Smooth muscle cell (in vitro differentiated cells): ENCODE results near the gene LIMCH1. TPM values are rescaled to one million over a fixed set of nuclear protein-coding genes. Genes with fewer than 3 reads are reported as not detected.

Source experiments
- DNase-seq: peaks from one replicate; lab custom pipeline; 2025; ENCODE audit not compliant: unreplicated experiment; lab: John Stamatoyannopoulos, UW
- H2AFZ ChIP-seq: fragments of 200-600 bp; sonication (generic); 2 replicates; pipeline ENCODE4 v1.6.0; 2016; ENCODE audit warnings: antibody characterized with exemption, low read depth, mild to moderate bottlenecking
- H3F3A ChIP-seq: fragments of 200-600 bp; sonication (generic); 2 replicates; pipeline ENCODE4 v1.6.0; 2017; ENCODE audit warnings: antibody characterized with exemption, low read depth
- H3K27ac ChIP-seq: fragments of 200-600 bp; sonication (generic); 2 replicates; pipeline ENCODE4 v1.5.1; 2016; ENCODE audit warnings: low read depth, mild to moderate bottlenecking
- H3K27me3 ChIP-seq: fragments of 200-600 bp; sonication (generic); 2 replicates; pipeline ENCODE4 v1.6.1; 2016; ENCODE audit warnings: low read depth, mild to moderate bottlenecking
- H3K36me3 ChIP-seq: fragments of 200-600 bp; sonication (generic); 2 replicates; pipeline ENCODE4 v1.5.1; 2016; ENCODE audit warnings: low read depth
- H3K4me1 ChIP-seq: fragments of 200-600 bp; sonication (generic); 2 replicates; pipeline ENCODE4 v1.5.1; 2016; ENCODE audit warnings: low read depth
- H3K4me2 ChIP-seq: fragments of 200-600 bp; sonication (generic); 2 replicates; pipeline ENCODE4 v1.6.0; 2016; ENCODE audit warnings: mild to moderate bottlenecking
- H3K4me3 ChIP-seq: fragments of 200-600 bp; sonication (generic); 2 replicates; pipeline ENCODE4 v1.5.1; 2016; ENCODE audit warnings: mild to moderate bottlenecking
- H3K79me2 ChIP-seq: fragments of 200-600 bp; sonication (generic); 2 replicates; pipeline ENCODE4 v1.6.0; 2016; ENCODE audit warnings: low read depth, mild to moderate bottlenecking
- H3K9ac ChIP-seq: fragments of 200-600 bp; sonication (generic); 2 replicates; pipeline ENCODE4 v1.6.0; 2016; ENCODE audit warnings: low read depth
- H3K9me3 ChIP-seq: fragments of 200-600 bp; sonication (generic); replicated peaks from 2 replicates; pipeline ENCODE4 v1.5.1; 2016; ENCODE audit warnings: low read depth
- H4K20me1 ChIP-seq: fragments of 200-600 bp; sonication (generic); 2 replicates; pipeline ENCODE4 v1.6.0; 2016; ENCODE audit warnings: low read depth
- WGBS: methylation state at CpG from one replicate; pipeline ENCODE4 v1.1.7; 2016; ENCODE audit warnings: low lambda C conversion rate; 5-methylcytosine and 5-hydroxymethylcytosine counted together
- polyA plus RNA-seq: library from polyadenylated mRNA; unstranded; fragments of >200 nt; fragmentation: Nextera tagmentation; extraction: Ambion mirVana; gene quantifications from 2 replicates; pipeline ENCODE4 v1.2.1, GENCODE V29; 2016
- total RNA-seq: library from RNA; depleted of rRNA; stranded (reverse); fragments of >200 nt; gene quantifications from 2 replicates; pipeline ENCODE4 v1.2.3, GENCODE V29; 2014
- TF ChIP-seq, protein P1 (sequence below): fragments of 200-600 bp; sonication (generic); IDR thresholded peaks from 2 replicates; pipeline ENCODE4 v1.5.1; 2017; ENCODE audit warnings: borderline replicate concordance, mild to moderate bottlenecking, antibody characterized with exemption; ENCODE audit not compliant: insufficient read depth, poor library complexity, severe bottlenecking

Gene LIMCH1
- total and polyA plus RNA-seq, 2 experiments from 2014 or later: 2.6 to 7.6 TPM

- H2AFZ ChIP-seq: peak overlapping the region; percentile 46
- TF ChIP-seq, protein P1, sequence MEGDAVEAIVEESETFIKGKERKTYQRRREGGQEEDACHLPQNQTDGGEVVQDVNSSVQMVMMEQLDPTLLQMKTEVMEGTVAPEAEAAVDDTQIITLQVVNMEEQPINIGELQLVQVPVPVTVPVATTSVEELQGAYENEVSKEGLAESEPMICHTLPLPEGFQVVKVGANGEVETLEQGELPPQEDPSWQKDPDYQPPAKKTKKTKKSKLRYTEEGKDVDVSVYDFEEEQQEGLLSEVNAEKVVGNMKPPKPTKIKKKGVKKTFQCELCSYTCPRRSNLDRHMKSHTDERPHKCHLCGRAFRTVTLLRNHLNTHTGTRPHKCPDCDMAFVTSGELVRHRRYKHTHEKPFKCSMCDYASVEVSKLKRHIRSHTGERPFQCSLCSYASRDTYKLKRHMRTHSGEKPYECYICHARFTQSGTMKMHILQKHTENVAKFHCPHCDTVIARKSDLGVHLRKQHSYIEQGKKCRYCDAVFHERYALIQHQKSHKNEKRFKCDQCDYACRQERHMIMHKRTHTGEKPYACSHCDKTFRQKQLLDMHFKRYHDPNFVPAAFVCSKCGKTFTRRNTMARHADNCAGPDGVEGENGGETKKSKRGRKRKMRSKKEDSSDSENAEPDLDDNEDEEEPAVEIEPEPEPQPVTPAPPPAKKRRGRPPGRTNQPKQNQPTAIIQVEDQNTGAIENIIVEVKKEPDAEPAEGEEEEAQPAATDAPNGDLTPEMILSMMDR: peak; percentile 98
Observed at GRCh38 chr4:41644288-41644914, 106.4 kb downstream of the LIMCH1 start.

GRCh38 chr4:41644915-41645295 lies 106.9 kb downstream of the LIMCH1 start:
- H3K27ac ChIP-seq: no peak overlapping the region
- H3K4me1 ChIP-seq: peaks cover 7% of the 10 kb centered on the region
- H3K79me2 ChIP-seq: no peaks in the 10 kb centered on the region
- no peak overlapping the region for H3K4me2 ChIP-seq
- H3F3A ChIP-seq: no peaks in the 10 kb centered on the region
- no peak overlapping the region for H3K9ac ChIP-seq
- H4K20me1 ChIP-seq: no peaks in the 10 kb centered on the region
- H3K27me3 ChIP-seq: peaks cover 7% of the 10 kb centered on the region
- H3K36me3 ChIP-seq: no peaks in the 10 kb centered on the region
- no peak overlapping the region for H2AFZ ChIP-seq
- H3K4me3 ChIP-seq: no peak overlapping the region
- no peak for DNase-seq
- H3K9me3 ChIP-seq: no peaks in the 10 kb centered on the region
- WGBS: 69% methylated on average over 6 of the region's 6 CpGs
- TF ChIP-seq, protein P1: no peak

More at GRCh38 chr4:41644288-41644914, 106.4 kb downstream of the LIMCH1 start:
- Histone ChIP-seq H3K79me2 (no peaks in the 10 kb centered on the region), H3K4me1 (peaks cover 7% of the 10 kb centered on the region), H3K27me3 (peaks cover 7% of the 10 kb centered on the region), H4K20me1 (no peaks in the 10 kb centered on the region), H3K27ac (no peak overlapping the region), H3F3A (no peaks in the 10 kb centered on the region), H3K9me3 (no peaks in the 10 kb centered on the region), H3K4me2 (peak overlapping the region; percentile 84), H3K36me3 (no peaks in the 10 kb centered on the region), H3K4me3 (peak overlapping the region; percentile 46), H3K9ac (no peak overlapping the region)
- peak; percentile 55 for DNase-seq
- 9% methylated on average over 41 of the region's 41 CpGs for WGBS

DNA sequence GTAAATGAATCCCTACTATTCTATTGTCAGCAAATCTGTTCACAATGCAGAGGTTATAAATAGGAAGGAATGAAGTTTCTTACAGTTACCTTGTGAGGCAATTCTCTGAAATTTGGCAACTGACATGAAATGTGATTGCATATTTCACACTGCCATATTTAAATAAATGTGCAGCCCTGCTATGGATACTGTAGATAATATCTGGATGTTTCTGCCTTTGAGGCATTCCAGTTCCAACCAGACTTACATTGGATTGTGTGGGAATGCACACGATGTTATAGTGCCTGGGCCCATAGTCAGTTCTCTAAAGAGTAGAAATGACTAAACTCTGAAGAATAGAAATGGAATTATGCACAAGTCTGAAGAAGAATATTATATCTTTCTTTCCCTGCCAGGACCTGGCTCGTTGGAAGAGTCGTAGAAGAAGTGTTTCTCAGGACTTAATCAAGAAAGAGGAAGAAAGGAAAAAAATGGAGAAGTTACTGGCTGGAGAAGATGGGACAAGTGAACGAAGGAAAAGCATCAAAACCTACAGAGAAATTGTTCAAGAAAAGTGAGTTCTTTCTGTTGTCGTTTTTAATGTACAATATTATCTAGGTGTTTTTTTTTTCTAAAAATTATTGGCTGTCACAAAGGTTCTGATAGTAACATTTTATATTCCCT lies 107.9 kb downstream of the LIMCH1 start:
- WGBS: 84% methylated on average over 5 of the region's 5 CpGs
- Histone ChIP-seq H3K27ac (no peak overlapping the region), H3K9ac (no peak overlapping the region), H3K4me1 (peaks cover 7% of the 10 kb centered on the region), H3K36me3 (no peaks in the 10 kb centered on the region), H3F3A (no peaks in the 10 kb centered on the region), H3K4me3 (no peak overlapping the region), H3K9me3 (no peaks in the 10 kb centered on the region), H2AFZ (no peak overlapping the region), H3K79me2 (no peaks in the 10 kb centered on the region), H3K27me3 (peaks cover 7% of the 10 kb centered on the region), H4K20me1 (no peaks in the 10 kb centered on the region), H3K4me2 (no peak overlapping the region)
- TF ChIP-seq, protein P1: no peak
- no peak for DNase-seq
